HEK293 (cell line): ENCODE data around the gene AKAP8L.
A peak's percentile ranks its signal among the peaks of the same experiment; 100 is the strongest.

ENCODE experiments used
- CTCF ChIA-PET: fragments of 350-600 bp; formaldehyde crosslinking; extraction: SDS; loops from one replicate; lab custom pipeline; 2021; ENCODE audit warnings: antibody characterized with exemption; lab: Yijun Ruan, JAX
- POLR2A ChIA-PET: fragments of 300-600 bp; formaldehyde crosslinking; extraction: SDS; loops from one replicate; lab custom pipeline; 2020; ENCODE audit warnings: antibody characterized with exemption, inconsistent platforms; lab: Yijun Ruan, JAX
- H3K27ac ChIP-seq: fragments of 200-500 bp; sonication (Bioruptor generic); 2 replicates; pipeline ENCODE4 v1.5.1; 2014; ENCODE audit warnings: low read depth, low read length, control low read depth, inconsistent platforms; ENCODE audit errors: extremely low read depth
- H3K36me3 ChIP-seq, 2 experiments: fragments of 200-500 bp in 1 of 2; sonication (Bioruptor generic) in 1 of 2; 1 replicate in 1 of 2; 2 replicates in 1 of 2; pipeline ENCODE4 v1.5.1; 2014 to 2017; ENCODE audit warnings: inconsistent platforms in 2 of 2, low read length in 2 of 2; ENCODE audit not compliant: control insufficient read depth in 2 of 2, insufficient read depth in 1 of 2
- H3K4me1 ChIP-seq: fragments of 200-500 bp; sonication (Bioruptor generic); 2 replicates; pipeline ENCODE4 v1.5.1; 2014; ENCODE audit warnings: mild to moderate bottlenecking, low read length, inconsistent platforms; ENCODE audit not compliant: control insufficient read depth, insufficient read depth
- H3K4me3 ChIP-seq: 2 replicates; pipeline ENCODE4 v1.5.1; 2011; ENCODE audit warnings: low read depth, mild to moderate bottlenecking, control low read depth, low read length, moderate library complexity
- H3K9me3 ChIP-seq: fragments of 200-500 bp; sonication (Bioruptor generic); 2 replicates; pipeline ENCODE4 v1.5.1; 2014; ENCODE audit warnings: low read depth, low read length, inconsistent platforms; ENCODE audit not compliant: control insufficient read depth, insufficient read depth
- BCL11A ChIP-seq: fragments of 450-650 bp; formaldehyde crosslinking; IDR thresholded peaks from 2 replicates; pipeline ENCODE4 v1.5.1; 2016; ENCODE audit warnings: low read depth, missing biosample characterization, missing genetic modification characterization
- EGR2 ChIP-seq: fragments of 450-650 bp; formaldehyde crosslinking; IDR thresholded peaks from 2 replicates; pipeline ENCODE4 v1.5.1; 2016; ENCODE audit warnings: low read depth, missing biosample characterization, missing genetic modification characterization
- FEZF1 ChIP-seq: fragments of 450-650 bp; formaldehyde crosslinking; IDR thresholded peaks from 2 replicates; pipeline ENCODE4 v1.5.1; 2016; ENCODE audit warnings: missing biosample characterization, missing genetic modification characterization
- GLIS1 ChIP-seq: fragments of 450-650 bp; formaldehyde crosslinking; IDR thresholded peaks from 2 replicates; pipeline ENCODE4 v1.5.1; 2016; ENCODE audit warnings: missing biosample characterization, missing genetic modification characterization
- HOXA7 ChIP-seq: sonication (generic); formaldehyde crosslinking; IDR thresholded peaks from 2 replicates; pipeline ENCODE4 v1.8.1; 2022; ENCODE audit warnings: missing genetic modification reagents, borderline replicate concordance
- OSR2 ChIP-seq: fragments of 450-650 bp; formaldehyde crosslinking; IDR thresholded peaks from 2 replicates; pipeline ENCODE4 v1.5.1; 2016; ENCODE audit warnings: missing biosample characterization, missing genetic modification characterization
- SP2 ChIP-seq: fragments of 450-650 bp; formaldehyde crosslinking; IDR thresholded peaks from 2 replicates; pipeline ENCODE4 v1.5.1; 2016; ENCODE audit warnings: missing biosample characterization, missing genetic modification characterization
- ZFHX2 ChIP-seq: fragments of 450-650 bp; formaldehyde crosslinking; conservative IDR thresholded peaks from 2 replicates; pipeline ENCODE4 v1.5.1; 2016; ENCODE audit warnings: missing biosample characterization, missing genetic modification characterization
- ZIC2 ChIP-seq: fragments of 450-650 bp; formaldehyde crosslinking; IDR thresholded peaks from 2 replicates; pipeline ENCODE4 v1.5.1; 2016; ENCODE audit warnings: missing biosample characterization, missing genetic modification characterization
- ZNF211 ChIP-seq: fragments of 450-650 bp; formaldehyde crosslinking; IDR thresholded peaks from 2 replicates; pipeline ENCODE4 v1.5.1; 2016; ENCODE audit warnings: low read depth, missing biosample characterization, missing genetic modification characterization
- ZNF324 ChIP-seq: fragments of 450-650 bp; formaldehyde crosslinking; IDR thresholded peaks from 2 replicates; pipeline ENCODE4 v1.5.1; 2016; ENCODE audit warnings: missing biosample characterization, missing genetic modification characterization
- ZNF341 ChIP-seq: fragments of 450-650 bp; formaldehyde crosslinking; IDR thresholded peaks from 2 replicates; pipeline ENCODE4; 2016; ENCODE audit warnings: low read depth, missing biosample characterization, missing genetic modification characterization
- ZNF37A ChIP-seq: fragments of 450-650 bp; IDR thresholded peaks from 2 replicates; pipeline ENCODE4 v1.5.1; 2018; ENCODE audit warnings: missing biosample characterization, missing genetic modification characterization
- ZNF473 ChIP-seq: fragments of 450-650 bp; formaldehyde crosslinking; IDR thresholded peaks from 2 replicates; pipeline ENCODE4 v1.5.1; 2017; ENCODE audit warnings: missing biosample characterization, missing genetic modification characterization
- ZNF501 ChIP-seq: fragments of 450-650 bp; formaldehyde crosslinking; IDR thresholded peaks from 2 replicates; pipeline ENCODE4 v1.5.1; 2016; ENCODE audit warnings: missing biosample characterization, missing genetic modification characterization
- ZNF529 ChIP-seq: fragments of 450-650 bp; formaldehyde crosslinking; IDR thresholded peaks from 2 replicates; pipeline ENCODE4 v1.5.1; 2017; ENCODE audit warnings: missing genetic modification characterization, missing biosample characterization; ENCODE audit not compliant: insufficient replicate concordance
- ZNF596 ChIP-seq: fragments of 450-650 bp; IDR thresholded peaks from 2 replicates; pipeline ENCODE4 v1.5.0; 2018; ENCODE audit warnings: missing biosample characterization, mild to moderate bottlenecking, missing genetic modification characterization, moderate library complexity
- ZNF624 ChIP-seq: fragments of 450-650 bp; formaldehyde crosslinking; IDR thresholded peaks from 2 replicates; pipeline ENCODE4 v1.5.1; 2017; ENCODE audit warnings: missing biosample characterization, missing genetic modification characterization
- ZNF677 ChIP-seq: fragments of 450-650 bp; IDR thresholded peaks from 2 replicates; pipeline ENCODE4 v1.5.0; 2018; ENCODE audit warnings: missing biosample characterization, mild to moderate bottlenecking, missing genetic modification characterization, moderate library complexity
- ZNF776 ChIP-seq: fragments of 450-650 bp; formaldehyde crosslinking; IDR thresholded peaks from 2 replicates; pipeline ENCODE4 v1.5.0; 2017; ENCODE audit warnings: missing biosample characterization, missing genetic modification characterization, borderline replicate concordance
- ZNF785 ChIP-seq: fragments of 450-650 bp; formaldehyde crosslinking; IDR thresholded peaks from 2 replicates; pipeline ENCODE4 v1.5.1; 2016; ENCODE audit warnings: missing biosample characterization, missing genetic modification characterization
- ZXDB ChIP-seq: fragments of 450-650 bp; formaldehyde crosslinking; IDR thresholded peaks from 2 replicates; pipeline ENCODE4 v1.5.1; 2016; ENCODE audit warnings: missing biosample characterization, missing genetic modification characterization
- TF ChIP-seq, protein P1 (sequence below): fragments of 450-650 bp; formaldehyde crosslinking; IDR thresholded peaks from 2 replicates; pipeline ENCODE4 v1.5.1; 2016; ENCODE audit warnings: missing biosample characterization, missing genetic modification characterization
- TF ChIP-seq, protein P2 (sequence below): fragments of 450-650 bp; formaldehyde crosslinking; IDR thresholded peaks from 2 replicates; pipeline ENCODE4 v1.5.1; 2016; ENCODE audit warnings: missing biosample characterization, missing genetic modification characterization, borderline replicate concordance
- TF ChIP-seq, protein P3 (sequence below): fragments of 450-650 bp; formaldehyde crosslinking; IDR thresholded peaks from 2 replicates; pipeline ENCODE4 v1.5.1; 2016; ENCODE audit warnings: missing biosample characterization, missing genetic modification characterization

AKAP8L gene

DNA sequence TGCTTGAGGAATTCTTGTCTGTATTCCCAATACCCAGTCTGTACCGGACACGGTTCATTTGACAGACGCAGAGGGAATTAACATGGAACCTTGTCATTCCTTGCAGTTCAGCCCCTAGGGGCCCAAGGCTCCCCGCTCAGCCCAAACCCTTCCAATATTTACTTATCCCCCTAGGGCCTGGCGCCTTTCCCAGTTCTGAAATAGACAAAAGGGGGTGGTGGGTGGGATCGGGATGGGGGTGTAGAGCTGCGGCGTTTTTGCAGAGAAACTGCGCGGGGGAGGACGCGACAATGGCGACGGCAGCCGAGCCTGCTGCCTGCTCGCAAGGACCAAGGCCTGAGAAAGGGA, 583 bp downstream of the AKAP8L start (continued):
- TF ChIP-seq ZNF596 (tag by site-specific recombination): no peak
- no peak for TF ChIP-seq ZNF324
- TF ChIP-seq ZNF776 (tag by site-specific recombination): no peak
- peak; percentile 74 for TF ChIP-seq ZIC2 (tag by site-specific recombination)
- TF ChIP-seq ZNF37A (tag by site-specific recombination): no peak
- peak; percentile 81 for TF ChIP-seq GLIS1 (tag by site-specific recombination)
- TF ChIP-seq ZNF785: no peak

DNA sequence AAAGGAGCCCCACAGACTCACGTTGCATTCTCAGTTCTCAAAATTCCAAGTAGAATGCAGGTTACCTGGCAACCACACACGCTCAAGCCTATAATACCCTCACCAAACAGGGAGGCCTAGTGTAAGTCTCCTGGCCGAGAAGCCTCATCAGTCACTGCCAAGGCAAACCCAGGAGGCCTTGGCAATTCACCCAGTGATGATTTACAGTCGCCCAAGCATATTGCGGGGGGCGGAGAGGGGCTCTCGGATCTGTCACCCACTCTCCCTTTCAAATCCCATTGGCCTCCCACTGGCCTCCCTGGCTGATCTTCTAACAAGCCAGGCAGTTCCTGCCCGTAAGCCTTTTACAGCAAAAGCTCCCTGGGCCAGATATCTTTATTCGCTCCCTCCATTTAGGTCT, 1.1 kb downstream of the AKAP8L start:
- peaks cover 13 to 34% of the 10 kb centered on the region in 2 experiments for H3K36me3 ChIP-seq
- TF ChIP-seq GLIS1 (tag by site-specific recombination) (peak; percentile 95), EGR2 (tag by site-specific recombination) (0 out of 2 replicates have a peak, but pooled peaks have one; percentile 36), FEZF1 (peak; percentile 86), ZFHX2 (tag by site-specific recombination) (peak; percentile 29), ZNF211 (tag by site-specific recombination) (no peak), ZNF341 (tag by site-specific recombination) (peak; percentile 40; the same call in 1 of the 2 replicates), OSR2 (no peak), ZXDB (no peak), SP2 (tag by site-specific recombination) (peak; percentile 30; the same call in 1 of the 2 replicates), ZNF677 (tag by site-specific recombination) (no peak), ZNF624 (tag by site-specific recombination) (no peak), ZNF529 (no peak), BCL11A (tag by site-specific recombination) (no peak), ZNF501 (tag by site-specific recombination) (no peak), ZNF473 (tag by site-specific recombination) (no peak), HOXA7 (CRISPR knock-in tag) (no peak)
- TF ChIP-seq, protein P1, sequence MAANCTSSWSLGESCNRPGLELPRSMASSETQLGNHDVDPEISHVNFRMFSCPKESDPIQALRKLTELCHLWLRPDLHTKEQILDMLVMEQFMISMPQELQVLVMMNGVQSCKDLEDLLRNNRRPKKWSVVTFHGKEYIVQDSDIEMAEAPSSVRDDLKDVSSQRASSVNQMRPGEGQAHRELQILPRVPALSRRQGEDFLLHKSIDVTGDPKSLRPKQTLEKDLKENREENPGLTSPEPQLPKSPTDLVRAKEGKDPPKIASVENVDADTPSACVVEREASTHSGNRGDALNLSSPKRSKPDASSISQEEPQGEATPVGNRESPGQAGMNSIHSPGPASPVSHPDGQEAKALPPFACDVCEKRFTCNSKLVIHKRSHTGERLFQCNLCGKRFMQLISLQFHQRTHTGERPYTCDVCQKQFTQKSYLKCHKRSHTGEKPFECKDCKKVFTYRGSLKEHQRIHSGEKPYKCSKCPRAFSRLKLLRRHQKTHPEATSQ (tag by site-specific recombination): no peak
- TF ChIP-seq, protein P2, sequence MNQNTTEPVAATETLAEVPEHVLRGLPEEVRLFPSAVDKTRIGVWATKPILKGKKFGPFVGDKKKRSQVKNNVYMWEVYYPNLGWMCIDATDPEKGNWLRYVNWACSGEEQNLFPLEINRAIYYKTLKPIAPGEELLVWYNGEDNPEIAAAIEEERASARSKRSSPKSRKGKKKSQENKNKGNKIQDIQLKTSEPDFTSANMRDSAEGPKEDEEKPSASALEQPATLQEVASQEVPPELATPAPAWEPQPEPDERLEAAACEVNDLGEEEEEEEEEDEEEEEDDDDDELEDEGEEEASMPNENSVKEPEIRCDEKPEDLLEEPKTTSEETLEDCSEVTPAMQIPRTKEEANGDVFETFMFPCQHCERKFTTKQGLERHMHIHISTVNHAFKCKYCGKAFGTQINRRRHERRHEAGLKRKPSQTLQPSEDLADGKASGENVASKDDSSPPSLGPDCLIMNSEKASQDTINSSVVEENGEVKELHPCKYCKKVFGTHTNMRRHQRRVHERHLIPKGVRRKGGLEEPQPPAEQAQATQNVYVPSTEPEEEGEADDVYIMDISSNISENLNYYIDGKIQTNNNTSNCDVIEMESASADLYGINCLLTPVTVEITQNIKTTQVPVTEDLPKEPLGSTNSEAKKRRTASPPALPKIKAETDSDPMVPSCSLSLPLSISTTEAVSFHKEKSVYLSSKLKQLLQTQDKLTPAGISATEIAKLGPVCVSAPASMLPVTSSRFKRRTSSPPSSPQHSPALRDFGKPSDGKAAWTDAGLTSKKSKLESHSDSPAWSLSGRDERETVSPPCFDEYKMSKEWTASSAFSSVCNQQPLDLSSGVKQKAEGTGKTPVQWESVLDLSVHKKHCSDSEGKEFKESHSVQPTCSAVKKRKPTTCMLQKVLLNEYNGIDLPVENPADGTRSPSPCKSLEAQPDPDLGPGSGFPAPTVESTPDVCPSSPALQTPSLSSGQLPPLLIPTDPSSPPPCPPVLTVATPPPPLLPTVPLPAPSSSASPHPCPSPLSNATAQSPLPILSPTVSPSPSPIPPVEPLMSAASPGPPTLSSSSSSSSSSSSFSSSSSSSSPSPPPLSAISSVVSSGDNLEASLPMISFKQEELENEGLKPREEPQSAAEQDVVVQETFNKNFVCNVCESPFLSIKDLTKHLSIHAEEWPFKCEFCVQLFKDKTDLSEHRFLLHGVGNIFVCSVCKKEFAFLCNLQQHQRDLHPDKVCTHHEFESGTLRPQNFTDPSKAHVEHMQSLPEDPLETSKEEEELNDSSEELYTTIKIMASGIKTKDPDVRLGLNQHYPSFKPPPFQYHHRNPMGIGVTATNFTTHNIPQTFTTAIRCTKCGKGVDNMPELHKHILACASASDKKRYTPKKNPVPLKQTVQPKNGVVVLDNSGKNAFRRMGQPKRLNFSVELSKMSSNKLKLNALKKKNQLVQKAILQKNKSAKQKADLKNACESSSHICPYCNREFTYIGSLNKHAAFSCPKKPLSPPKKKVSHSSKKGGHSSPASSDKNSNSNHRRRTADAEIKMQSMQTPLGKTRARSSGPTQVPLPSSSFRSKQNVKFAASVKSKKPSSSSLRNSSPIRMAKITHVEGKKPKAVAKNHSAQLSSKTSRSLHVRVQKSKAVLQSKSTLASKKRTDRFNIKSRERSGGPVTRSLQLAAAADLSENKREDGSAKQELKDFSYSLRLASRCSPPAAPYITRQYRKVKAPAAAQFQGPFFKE (tag by site-specific recombination): no peak
- TF ChIP-seq, protein P3, sequence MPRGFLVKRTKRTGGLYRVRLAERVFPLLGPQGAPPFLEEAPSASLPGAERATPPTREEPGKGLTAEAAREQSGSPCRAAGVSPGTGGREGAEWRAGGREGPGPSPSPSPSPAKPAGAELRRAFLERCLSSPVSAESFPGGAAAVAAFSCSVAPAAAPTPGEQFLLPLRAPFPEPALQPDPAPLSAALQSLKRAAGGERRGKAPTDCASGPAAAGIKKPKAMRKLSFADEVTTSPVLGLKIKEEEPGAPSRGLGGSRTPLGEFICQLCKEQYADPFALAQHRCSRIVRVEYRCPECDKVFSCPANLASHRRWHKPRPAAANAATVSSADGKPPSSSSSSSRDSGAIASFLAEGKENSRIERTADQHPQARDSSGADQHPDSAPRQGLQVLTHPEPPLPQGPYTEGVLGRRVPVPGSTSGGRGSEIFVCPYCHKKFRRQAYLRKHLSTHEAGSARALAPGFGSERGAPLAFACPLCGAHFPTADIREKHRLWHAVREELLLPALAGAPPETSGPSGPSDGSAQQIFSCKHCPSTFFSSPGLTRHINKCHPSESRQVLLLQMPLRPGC: no peak
- no peaks in the 10 kb centered on the region for H3K9me3 ChIP-seq
- peak overlapping the region; percentile 92 for H3K4me3 ChIP-seq
- CTCF ChIA-PET: interaction anchor here (1.0 to 1.7 kb wide), 3 partner anchors 8 to 326 kb away, joined by 3 to 7 read pairs (median 5); no protein-coding TSS in a partner anchor
- peaks cover 24% of the 10 kb centered on the region for H3K4me1 ChIP-seq
- POLR2A ChIA-PET: interaction anchor here (1.4 to 4.8 kb wide), 5 partner anchors 16 to 69 kb away, joined by 3 to 94 read pairs (median 22); partner anchors contain the start of gene AKAP8
- peak overlapping the region; percentile 98 for H3K27ac ChIP-seq
